C4-2B (cell line): ENCODE measurements around the gene KRT85.

ENCODE experiments used
- CTCF ChIP-seq: fragments of 450-650 bp; conservative IDR thresholded peaks from 2 replicates; pipeline ENCODE4 v1.5.1; 2017; ENCODE audit warnings: mild to moderate bottlenecking
- ZFX ChIP-seq: fragments of 450-650 bp; IDR thresholded peaks from 2 replicates; pipeline ENCODE4 v1.6.1; 2017

GRCh38 chr12:52366738-52367485, at the start of gene KRT85:
- TF ChIP-seq CTCF (no peak), ZFX (no peak)
